ENCODE results near the gene KAT6B.

KAT6B gene

GRCh38 chr10:74822521-74823089, 3.8 kb upstream of the KAT6B start:
- H3K27me3 ChIP-seq (replicated peaks in 2 of 5; ENCODE audit: control insufficient read depth in 4 of 5, insufficient read depth in 5 of 5, low read length in 4 of 5), result no peaks in the 10 kb centered on the region
- no peaks in the 10 kb centered on the region for H3K36me3 ChIP-seq (ENCODE audit: control insufficient read depth in 4 of 4, insufficient read depth in 4 of 4, low read length in 3 of 4)
- ChIA-PET POLR2A (interaction anchor here (0.7 kb wide), 1 partner anchor 96 kb away, joined by 3 read pairs; no protein-coding TSS in a partner anchor), CTCF (interaction anchor here (0.5 to 1.6 kb wide), 5 partner anchors 73 to 200 kb away, joined by 3 to 5 read pairs (median 4); no protein-coding TSS in a partner anchor)
- 60% methylated on average over 2 of the region's 3 CpGs for WGBS (ENCODE audit: insufficient coverage)
- H3K4me3 ChIP-seq (ENCODE audit: control insufficient read depth in 1 of 7, extremely low read depth in 1 of 7, insufficient read depth in 4 of 7, low read depth in 2 of 7, low read length in 6 of 7), result no peak overlapping the region
- peaks cover 11 to 42% (median 33%) of the 10 kb centered on the region in 4 experiments for H3K4me1 ChIP-seq (ENCODE audit: control extremely low read depth in 1 of 4, control insufficient read depth in 4 of 4, insufficient read depth in 4 of 4, low read length in 3 of 4)
- no peaks in the 10 kb centered on the region for H3K9me3 ChIP-seq (ENCODE audit: control extremely low read depth in 1 of 5, control insufficient read depth in 4 of 5, insufficient read depth in 2 of 5, low read depth in 1 of 5, low read length in 4 of 5)
- DNase-seq, result peak in 1 of 3 donors; percentile 26
- H3K27ac ChIP-seq (ENCODE audit: insufficient read depth in 1 of 2, low read depth in 1 of 2, low read length in 2 of 2, poor library complexity in 1 of 2, severe bottlenecking in 2 of 2), result no peak overlapping the region

DNA sequence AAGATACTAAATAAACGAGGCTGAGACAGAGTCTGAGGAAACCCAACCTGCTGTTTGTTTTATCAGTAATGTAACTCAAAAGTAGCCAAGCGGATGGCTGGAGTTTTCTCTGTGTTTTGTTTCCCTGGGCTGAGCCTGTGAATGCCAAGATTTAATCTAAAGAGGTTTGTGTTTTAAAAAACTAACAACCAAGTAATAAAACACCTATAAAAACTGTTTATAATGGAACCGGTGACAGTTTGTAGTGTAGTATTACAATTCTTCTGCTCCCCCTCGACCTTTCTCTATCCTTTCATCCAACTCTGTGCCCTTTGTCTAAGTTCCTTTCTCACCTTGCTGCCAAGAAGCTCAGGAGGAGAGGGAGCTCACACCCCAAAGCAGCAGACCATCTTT, 2.6 kb upstream of the KAT6B start:
- POLR2A ChIA-PET, result no interaction called here

DNA sequence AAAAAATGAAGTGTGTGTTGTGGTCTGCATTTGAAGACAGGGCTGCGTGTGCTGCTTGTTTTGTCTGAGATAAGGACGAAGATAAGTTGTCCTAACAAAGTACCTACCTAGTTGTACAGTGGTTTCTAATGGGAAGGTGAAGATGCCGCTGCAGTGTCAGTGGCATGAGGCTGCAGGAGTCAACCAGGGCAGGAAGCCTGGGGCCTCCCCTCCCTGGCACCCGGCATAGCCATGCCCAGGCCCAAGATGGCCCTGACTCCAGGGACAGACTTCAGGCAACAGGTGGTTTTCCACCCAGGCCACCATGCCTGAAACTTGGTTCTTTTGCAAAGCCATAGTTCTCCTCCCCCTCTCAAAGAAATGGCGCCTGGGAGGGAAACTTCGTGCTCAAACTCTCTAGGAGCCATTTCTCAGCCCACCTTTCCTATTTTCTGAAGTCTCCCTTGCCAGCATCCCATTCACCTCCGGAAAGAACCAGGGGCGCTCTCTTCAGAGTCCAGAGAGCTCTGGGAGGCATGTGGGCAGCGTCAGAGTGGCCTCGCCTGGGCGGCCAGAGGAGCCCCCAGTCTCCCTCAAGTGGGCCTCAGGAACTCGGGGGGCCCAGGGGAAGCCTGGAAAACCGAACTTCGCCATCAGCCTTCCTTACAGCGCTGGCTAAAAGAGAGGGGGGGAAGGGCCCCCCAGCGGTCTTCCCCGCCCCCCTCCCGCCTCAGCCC, 2.1 kb upstream of the KAT6B start:
- Histone ChIP-seq H3K27ac (ENCODE audit: insufficient read depth in 1 of 2, low read depth in 1 of 2, low read length in 2 of 2, poor library complexity in 1 of 2, severe bottlenecking in 2 of 2) (peak overlapping the region; percentile 58 to 73), H3K36me3 (ENCODE audit: control insufficient read depth in 4 of 4, insufficient read depth in 4 of 4, low read length in 3 of 4) (no peaks in the 10 kb centered on the region), H3K27me3 (replicated peaks in 2 of 5; ENCODE audit: control insufficient read depth in 4 of 5, insufficient read depth in 5 of 5, low read length in 4 of 5) (no peaks in the 10 kb centered on the region), H3K4me1 (ENCODE audit: control extremely low read depth in 1 of 4, control insufficient read depth in 4 of 4, insufficient read depth in 4 of 4, low read length in 3 of 4) (peaks cover 22 to 53% (median 43%) of the 10 kb centered on the region in 4 experiments), H3K4me3 (ENCODE audit: control insufficient read depth in 1 of 7, extremely low read depth in 1 of 7, insufficient read depth in 4 of 7, low read depth in 2 of 7, low read length in 6 of 7) (peak overlapping the region; percentile 63 to 95 (median 79)), H3K9me3 (ENCODE audit: control extremely low read depth in 1 of 5, control insufficient read depth in 4 of 5, insufficient read depth in 2 of 5, low read depth in 1 of 5, low read length in 4 of 5) (no peaks in the 10 kb centered on the region)
- CTCF ChIA-PET, result interaction anchor here (0.6 kb wide), 1 partner anchor 1107 kb away, joined by 3 read pairs; no protein-coding TSS in a partner anchor
- peak in 2 of 3 donors; percentile 22 to 40 for DNase-seq
- POLR2A ChIA-PET, result interaction anchor here (0.7 kb wide), 1 partner anchor 197 kb away, joined by 3 read pairs; no protein-coding TSS in a partner anchor
- WGBS (ENCODE audit: insufficient coverage), result 9% methylated on average over 12 of the region's 18 CpGs

More for the DNA sequence above, 2.6 kb upstream of the KAT6B start:
- Histone ChIP-seq H3K9me3 (ENCODE audit: control extremely low read depth in 1 of 5, control insufficient read depth in 4 of 5, insufficient read depth in 2 of 5, low read depth in 1 of 5, low read length in 4 of 5) (no peaks in the 10 kb centered on the region), H3K4me1 (ENCODE audit: control extremely low read depth in 1 of 4, control insufficient read depth in 4 of 4, insufficient read depth in 4 of 4, low read length in 3 of 4) (peaks cover 18 to 49% (median 40%) of the 10 kb centered on the region in 4 experiments), H3K27ac (ENCODE audit: insufficient read depth in 1 of 2, low read depth in 1 of 2, low read length in 2 of 2, poor library complexity in 1 of 2, severe bottlenecking in 2 of 2) (peak overlapping the region in 1 of 2 experiments; percentile 73), H3K36me3 (ENCODE audit: control insufficient read depth in 4 of 4, insufficient read depth in 4 of 4, low read length in 3 of 4) (no peaks in the 10 kb centered on the region), H3K27me3 (replicated peaks in 2 of 5; ENCODE audit: control insufficient read depth in 4 of 5, insufficient read depth in 5 of 5, low read length in 4 of 5) (no peaks in the 10 kb centered on the region), H3K4me3 (ENCODE audit: control insufficient read depth in 1 of 7, extremely low read depth in 1 of 7, insufficient read depth in 4 of 7, low read depth in 2 of 7, low read length in 6 of 7) (peak overlapping the region in 4 of 7 experiments; percentile 79 to 95 (median 88))
- no peak for DNase-seq
- 80% methylated on average over 1 of the region's 4 CpGs for WGBS (ENCODE audit: insufficient coverage)
- CTCF ChIA-PET, result no interaction called here

DNA sequence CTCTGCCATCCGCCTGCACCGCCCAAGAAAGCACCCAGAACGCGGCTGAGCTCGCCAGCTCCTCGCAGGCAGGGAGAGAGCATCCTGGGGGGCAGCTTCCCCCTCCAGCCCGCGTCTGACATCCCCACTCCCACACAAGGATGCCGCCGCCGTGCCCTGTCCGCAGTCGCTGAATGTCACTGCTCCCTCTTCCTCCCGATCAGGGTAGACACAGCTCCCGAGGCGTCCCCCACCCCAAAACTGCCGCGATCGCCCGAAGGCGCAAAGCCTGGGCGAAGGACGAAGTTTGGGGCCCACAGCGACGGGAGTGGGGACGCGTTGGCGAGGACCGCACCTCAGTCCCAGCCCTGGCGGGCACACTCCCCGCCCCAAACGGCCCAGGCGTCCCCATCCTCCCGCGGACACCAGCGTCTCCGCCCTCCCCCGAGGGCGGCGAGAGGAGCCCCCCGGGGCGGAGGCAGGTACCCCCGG, 1.5 kb upstream of the KAT6B start:
- Histone ChIP-seq H3K9me3 (ENCODE audit: control extremely low read depth in 1 of 5, control insufficient read depth in 4 of 5, insufficient read depth in 2 of 5, low read depth in 1 of 5, low read length in 4 of 5) (no peaks in the 10 kb centered on the region), H3K4me1 (ENCODE audit: control extremely low read depth in 1 of 4, control insufficient read depth in 4 of 4, insufficient read depth in 4 of 4, low read length in 3 of 4) (peaks cover 22 to 54% (median 43%) of the 10 kb centered on the region in 4 experiments), H3K4me3 (ENCODE audit: control insufficient read depth in 1 of 7, extremely low read depth in 1 of 7, insufficient read depth in 4 of 7, low read depth in 2 of 7, low read length in 6 of 7) (peak overlapping the region; percentile 63 to 95 (median 79)), H3K27me3 (replicated peaks in 2 of 5; ENCODE audit: control insufficient read depth in 4 of 5, insufficient read depth in 5 of 5, low read length in 4 of 5) (no peaks in the 10 kb centered on the region), H3K27ac (ENCODE audit: insufficient read depth in 1 of 2, low read depth in 1 of 2, low read length in 2 of 2, poor library complexity in 1 of 2, severe bottlenecking in 2 of 2) (peak overlapping the region; percentile 58 to 73), H3K36me3 (ENCODE audit: control insufficient read depth in 4 of 4, insufficient read depth in 4 of 4, low read length in 3 of 4) (no peaks in the 10 kb centered on the region)
- WGBS (ENCODE audit: insufficient coverage), result 0% methylated on average over 30 of the region's 43 CpGs
- ChIA-PET POLR2A (interaction anchor here (0.7 kb wide), 1 partner anchor 196 kb away, joined by 3 read pairs; no protein-coding TSS in a partner anchor), CTCF (interaction anchor here (0.6 kb wide), 1 partner anchor 1108 kb away, joined by 3 read pairs; no protein-coding TSS in a partner anchor)
- DNase-seq, result peak; percentile 45 to 71 (median 59)

GRCh38 chr10:74825371-74826141, 844 bp upstream of the KAT6B start:
- ChIA-PET POLR2A (no interaction called here), CTCF (interaction anchor here (0.6 to 1.4 kb wide), 4 partner anchors 10 to 1109 kb away, joined by 3 to 4 read pairs (median 3); no protein-coding TSS in a partner anchor)
- Histone ChIP-seq H3K9me3 (ENCODE audit: control extremely low read depth in 1 of 5, control insufficient read depth in 4 of 5, insufficient read depth in 2 of 5, low read depth in 1 of 5, low read length in 4 of 5) (no peaks in the 10 kb centered on the region), H3K36me3 (ENCODE audit: control insufficient read depth in 4 of 4, insufficient read depth in 4 of 4, low read length in 3 of 4) (peaks cover 0 to 4% (median 2%) of the 10 kb centered on the region in 4 experiments), H3K4me3 (ENCODE audit: control insufficient read depth in 1 of 7, extremely low read depth in 1 of 7, insufficient read depth in 4 of 7, low read depth in 2 of 7, low read length in 6 of 7) (peak overlapping the region; percentile 63 to 95 (median 79)), H3K27me3 (replicated peaks in 2 of 5; ENCODE audit: control insufficient read depth in 4 of 5, insufficient read depth in 5 of 5, low read length in 4 of 5) (no peaks in the 10 kb centered on the region), H3K27ac (ENCODE audit: insufficient read depth in 1 of 2, low read depth in 1 of 2, low read length in 2 of 2, poor library complexity in 1 of 2, severe bottlenecking in 2 of 2) (peak overlapping the region in 1 of 2 experiments; percentile 73), H3K4me1 (ENCODE audit: control extremely low read depth in 1 of 4, control insufficient read depth in 4 of 4, insufficient read depth in 4 of 4, low read length in 3 of 4) (peaks cover 22 to 54% (median 43%) of the 10 kb centered on the region in 4 experiments)
- 0% methylated on average over 35 of the region's 89 CpGs for WGBS (ENCODE audit: insufficient coverage)
- DNase-seq, result peak; percentile 50 to 79 (median 68)

GRCh38 chr10:74827045-74827441, 643 bp downstream of the KAT6B start:
- DNase-seq, result no peak
- no peaks in the 10 kb centered on the region for H3K9me3 ChIP-seq (ENCODE audit: control extremely low read depth in 1 of 5, control insufficient read depth in 4 of 5, insufficient read depth in 2 of 5, low read depth in 1 of 5, low read length in 4 of 5)
- 13% methylated on average over 11 of the region's 17 CpGs for WGBS (ENCODE audit: insufficient coverage)
- POLR2A ChIA-PET, result interaction anchor here (1.2 kb wide), 2 partner anchors 26 to 34 kb away, joined by 3 to 8 read pairs; no protein-coding TSS in a partner anchor
- peak overlapping the region; percentile 5 to 87 (median 77) for H3K4me3 ChIP-seq (ENCODE audit: control insufficient read depth in 1 of 7, extremely low read depth in 1 of 7, insufficient read depth in 4 of 7, low read depth in 2 of 7, low read length in 6 of 7)
- CTCF ChIA-PET, result interaction anchor here (1.0 to 1.4 kb wide), 2 partner anchors 12 kb away, joined by 4 to 9 read pairs; no protein-coding TSS in a partner anchor
- H3K27me3 ChIP-seq (replicated peaks in 2 of 5; ENCODE audit: control insufficient read depth in 4 of 5, insufficient read depth in 5 of 5, low read length in 4 of 5), result no peaks in the 10 kb centered on the region
- peaks cover 2 to 4% (median 3%) of the 10 kb centered on the region in 4 experiments for H3K36me3 ChIP-seq (ENCODE audit: control insufficient read depth in 4 of 4, insufficient read depth in 4 of 4, low read length in 3 of 4)
- H3K27ac ChIP-seq (ENCODE audit: insufficient read depth in 1 of 2, low read depth in 1 of 2, low read length in 2 of 2, poor library complexity in 1 of 2, severe bottlenecking in 2 of 2), result peak overlapping the region; percentile 25 to 75
- peaks cover 28 to 53% (median 39%) of the 10 kb centered on the region in 4 experiments for H3K4me1 ChIP-seq (ENCODE audit: control extremely low read depth in 1 of 4, control insufficient read depth in 4 of 4, insufficient read depth in 4 of 4, low read length in 3 of 4)

All from common myeloid progenitor, CD34-positive (primary cell).